MM.1S (cell line): Measurements from ENCODE around the gene ADTRP.

ENCODE experiments used
- DNase-seq: peaks from one replicate; pipeline ENCODE4 v3.0.0-alpha.2; 2015
- H2AFZ ChIP-seq: fragments of 300-600 bp; sonication (generic); 2 replicates; pipeline ENCODE4 v1.6.0; 2016; ENCODE audit warnings: antibody characterized with exemption, low read length
- H3F3A ChIP-seq: fragments of 300-600 bp; sonication (generic); 2 replicates; pipeline ENCODE4 v1.6.1; 2016; ENCODE audit warnings: mild to moderate bottlenecking, antibody characterized with exemption, low read length, moderate library complexity, mixed read lengths; ENCODE audit not compliant: insufficient read depth
- H3K27ac ChIP-seq: fragments of 300-600 bp; sonication (generic); 2 replicates; pipeline ENCODE4 v1.5.1; 2016; ENCODE audit warnings: mild to moderate bottlenecking, low read length
- H3K27me3 ChIP-seq: fragments of 300-600 bp; sonication (generic); replicated peaks from 2 replicates; pipeline ENCODE4 v1.6.0; 2016; ENCODE audit warnings: low read length; ENCODE audit not compliant: insufficient read depth
- H3K36me3 ChIP-seq: fragments of 300-600 bp; sonication (generic); replicated peaks from 2 replicates; pipeline ENCODE4 v1.6.1; 2016; ENCODE audit warnings: mild to moderate bottlenecking, low read length, mixed read lengths; ENCODE audit not compliant: insufficient read depth
- H3K4me1 ChIP-seq: fragments of 300-600 bp; sonication (generic); 2 replicates; pipeline ENCODE4 v1.6.1; 2016; ENCODE audit warnings: low read length, mixed read lengths
- H3K4me2 ChIP-seq: fragments of 300-600 bp; sonication (generic); 2 replicates; pipeline ENCODE4 v1.6.0; 2016; ENCODE audit warnings: low read depth, low read length
- H3K4me3 ChIP-seq: fragments of 300-600 bp; sonication (generic); 2 replicates; pipeline ENCODE4 v1.5.1; 2016; ENCODE audit warnings: low read length, mixed read lengths
- H3K79me2 ChIP-seq: fragments of 300-600 bp; sonication (generic); 2 replicates; pipeline ENCODE4 v1.6.1; 2016; ENCODE audit warnings: mixed run types, low read length, mixed read lengths
- H3K9ac ChIP-seq: fragments of 300-600 bp; sonication (generic); 2 replicates; pipeline ENCODE4 v1.6.1; 2016; ENCODE audit warnings: low read length, mixed read lengths
- H3K9me2 ChIP-seq: fragments of 300-600 bp; sonication (generic); replicated peaks from 2 replicates; pipeline ENCODE4 v1.6.1; 2016; ENCODE audit warnings: mild to moderate bottlenecking, low read length, mixed read lengths; ENCODE audit not compliant: insufficient read depth
- H3K9me3 ChIP-seq: fragments of 300-600 bp; sonication (generic); replicated peaks from 2 replicates; pipeline ENCODE4 v1.6.1; 2016; ENCODE audit warnings: mild to moderate bottlenecking, low read length, mixed read lengths; ENCODE audit not compliant: insufficient read depth
- H4K20me1 ChIP-seq: fragments of 300-600 bp; sonication (generic); 2 replicates; pipeline ENCODE4 v1.6.1; 2016; ENCODE audit warnings: mild to moderate bottlenecking, low read length, moderate library complexity, mixed read lengths; ENCODE audit not compliant: insufficient read depth
- CTCF ChIP-seq: fragments of 300-600 bp; sonication (generic); IDR thresholded peaks from 2 replicates; pipeline ENCODE4 v1.5.1; 2016; ENCODE audit warnings: antibody characterized with exemption, low read length, mixed read lengths
- EZH2 ChIP-seq: fragments of 300-600 bp; sonication (generic); optimal IDR thresholded peaks from 2 replicates; pipeline ENCODE3; 2017; ENCODE audit warnings: low read depth, mild to moderate bottlenecking, antibody characterized with exemption, low read length, mixed read lengths
- EZH2phosphoT487 ChIP-seq: fragments of 300-600 bp; sonication (generic); IDR thresholded peaks from 2 replicates; pipeline ENCODE4 v1.6.1; 2018; ENCODE audit warnings: antibody characterized with exemption, low read length

Gene ADTRP

DNA sequence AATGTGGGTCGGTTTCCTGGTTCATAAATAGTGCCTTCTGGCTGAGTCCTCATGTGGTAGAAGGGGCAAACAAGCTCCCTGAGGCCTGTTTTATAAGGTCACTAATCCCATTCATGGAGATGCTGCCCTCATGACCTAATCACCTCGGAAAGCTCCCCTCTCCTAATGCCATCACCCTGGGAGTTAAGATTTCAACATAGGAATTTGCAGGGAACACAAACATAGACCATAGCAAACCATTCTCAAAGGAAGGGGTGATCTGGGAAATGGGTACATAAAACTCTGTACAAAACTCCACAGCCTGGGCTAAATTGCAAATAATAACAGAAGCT lies 1.5 kb upstream of the ADTRP start:
- H3K9me2 ChIP-seq, result no peaks in the 10 kb centered on the region
- H3K27me3 ChIP-seq, result no peaks in the 10 kb centered on the region
- no peaks in the 10 kb centered on the region for H3K79me2 ChIP-seq
- no peaks in the 10 kb centered on the region for H4K20me1 ChIP-seq
- no peak overlapping the region for H3K4me3 ChIP-seq
- H3K27ac ChIP-seq, result no peak overlapping the region
- no peak overlapping the region for H2AFZ ChIP-seq
- no peaks in the 10 kb centered on the region for H3K36me3 ChIP-seq
- H3K4me2 ChIP-seq, result no peak overlapping the region
- H3F3A ChIP-seq, result no peaks in the 10 kb centered on the region
- H3K4me1 ChIP-seq, result no peaks in the 10 kb centered on the region
- H3K9me3 ChIP-seq, result no peaks in the 10 kb centered on the region
- H3K9ac ChIP-seq, result no peak overlapping the region
- no peak for DNase-seq
- TF ChIP-seq EZH2, result no peak
- no peak for TF ChIP-seq EZH2phosphoT487
- no peak for TF ChIP-seq CTCF

DNA sequence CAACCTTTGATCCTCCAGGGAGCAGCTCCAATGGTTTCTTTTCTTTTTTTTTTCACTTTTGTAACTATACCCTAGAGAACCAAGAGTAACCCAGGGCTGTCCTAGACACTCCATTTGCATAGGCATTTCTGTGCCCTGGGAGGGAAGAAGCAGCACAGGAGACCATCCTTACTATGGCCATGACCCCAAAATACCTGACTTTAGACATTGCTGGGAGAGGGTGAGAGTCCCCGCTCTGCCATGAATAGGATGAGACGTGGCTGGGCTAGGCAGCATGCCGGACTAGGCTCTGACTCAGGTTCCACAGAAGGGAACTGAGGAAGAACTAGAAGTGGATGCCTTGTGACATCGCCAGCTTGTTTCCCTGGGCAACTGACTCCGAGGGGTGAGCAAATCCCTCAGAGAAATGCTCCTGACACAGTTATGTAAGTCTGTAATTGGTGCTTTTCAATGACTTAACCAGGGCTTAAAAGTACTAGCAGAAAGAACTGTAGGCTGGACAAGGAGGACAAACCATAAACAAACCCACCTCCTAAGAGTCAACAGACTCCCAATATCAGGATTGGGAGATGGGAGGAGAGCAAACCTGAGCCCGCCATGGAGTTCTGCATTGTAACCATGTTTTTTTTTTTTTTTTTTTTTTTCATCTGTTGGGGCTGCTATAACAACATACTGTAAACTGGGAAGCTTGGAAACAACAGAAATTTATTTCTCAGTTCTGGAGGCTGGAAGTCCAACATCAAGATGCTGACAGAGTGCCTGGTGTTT lies 910 bp upstream of the ADTRP start:
- no peak overlapping the region for H3K9ac ChIP-seq
- H3F3A ChIP-seq, result no peaks in the 10 kb centered on the region
- H3K27me3 ChIP-seq, result no peaks in the 10 kb centered on the region
- no peak overlapping the region for H3K4me3 ChIP-seq
- TF ChIP-seq CTCF (no peak), EZH2phosphoT487 (no peak), EZH2 (no peak)
- H3K9me3 ChIP-seq, result no peaks in the 10 kb centered on the region
- H2AFZ ChIP-seq, result no peak overlapping the region
- H3K9me2 ChIP-seq, result no peaks in the 10 kb centered on the region
- H4K20me1 ChIP-seq, result no peaks in the 10 kb centered on the region
- H3K36me3 ChIP-seq, result no peaks in the 10 kb centered on the region
- no peak overlapping the region for H3K27ac ChIP-seq
- DNase-seq, result no peak
- H3K4me2 ChIP-seq, result no peak overlapping the region
- no peaks in the 10 kb centered on the region for H3K4me1 ChIP-seq
- H3K79me2 ChIP-seq, result no peaks in the 10 kb centered on the region

- H3K9ac ChIP-seq, result no peak overlapping the region
- no peak overlapping the region for H3K27ac ChIP-seq
- no peak overlapping the region for H3K4me3 ChIP-seq
- no peaks in the 10 kb centered on the region for H3K4me1 ChIP-seq
- H3K79me2 ChIP-seq, result no peaks in the 10 kb centered on the region
- no peak for TF ChIP-seq CTCF
- no peak for TF ChIP-seq EZH2phosphoT487
- TF ChIP-seq EZH2, result no peak
- H3K9me2 ChIP-seq, result no peaks in the 10 kb centered on the region
- no peaks in the 10 kb centered on the region for H3K9me3 ChIP-seq
- DNase-seq, result no peak
- no peaks in the 10 kb centered on the region for H4K20me1 ChIP-seq
- no peak overlapping the region for H2AFZ ChIP-seq
- H3K4me2 ChIP-seq, result no peak overlapping the region
- H3K27me3 ChIP-seq, result no peaks in the 10 kb centered on the region
- H3F3A ChIP-seq, result no peaks in the 10 kb centered on the region
- H3K36me3 ChIP-seq, result no peaks in the 10 kb centered on the region
Measured at GRCh38 chr6:11778036-11778435, 567 bp downstream of the ADTRP start.
